ENCODE measurements around the gene STARD6.

DNA sequence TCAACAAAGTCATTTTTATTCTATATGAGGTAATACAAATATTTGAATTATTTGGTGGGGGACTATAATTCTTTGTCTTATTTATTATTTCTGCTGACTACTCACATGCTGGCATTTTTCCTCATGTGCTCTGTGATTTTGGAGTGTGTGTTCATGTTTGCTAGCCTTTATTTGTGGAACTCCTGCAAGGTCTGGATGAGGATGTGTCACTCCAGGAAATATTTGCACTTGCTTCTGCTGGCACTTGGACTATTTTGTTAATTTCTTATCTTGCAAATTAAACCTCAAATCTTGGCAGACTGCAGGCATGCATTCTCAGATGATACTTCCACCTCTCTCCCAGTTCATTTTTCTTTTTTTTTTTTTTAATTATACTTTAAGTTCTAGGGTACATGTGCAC lies 54.2 kb downstream of the STARD6 start:
- TF ChIP-seq, protein P1, sequence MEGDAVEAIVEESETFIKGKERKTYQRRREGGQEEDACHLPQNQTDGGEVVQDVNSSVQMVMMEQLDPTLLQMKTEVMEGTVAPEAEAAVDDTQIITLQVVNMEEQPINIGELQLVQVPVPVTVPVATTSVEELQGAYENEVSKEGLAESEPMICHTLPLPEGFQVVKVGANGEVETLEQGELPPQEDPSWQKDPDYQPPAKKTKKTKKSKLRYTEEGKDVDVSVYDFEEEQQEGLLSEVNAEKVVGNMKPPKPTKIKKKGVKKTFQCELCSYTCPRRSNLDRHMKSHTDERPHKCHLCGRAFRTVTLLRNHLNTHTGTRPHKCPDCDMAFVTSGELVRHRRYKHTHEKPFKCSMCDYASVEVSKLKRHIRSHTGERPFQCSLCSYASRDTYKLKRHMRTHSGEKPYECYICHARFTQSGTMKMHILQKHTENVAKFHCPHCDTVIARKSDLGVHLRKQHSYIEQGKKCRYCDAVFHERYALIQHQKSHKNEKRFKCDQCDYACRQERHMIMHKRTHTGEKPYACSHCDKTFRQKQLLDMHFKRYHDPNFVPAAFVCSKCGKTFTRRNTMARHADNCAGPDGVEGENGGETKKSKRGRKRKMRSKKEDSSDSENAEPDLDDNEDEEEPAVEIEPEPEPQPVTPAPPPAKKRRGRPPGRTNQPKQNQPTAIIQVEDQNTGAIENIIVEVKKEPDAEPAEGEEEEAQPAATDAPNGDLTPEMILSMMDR (IDR thresholded peaks at IDR 0.05): no peak
- TF ChIP-seq POLR2A (IDR thresholded peaks at IDR 0.05) (no peak), EP300 (IDR thresholded peaks at IDR 0.05) (no peak)

All from upper lobe of left lung (tissue), 4 donors.